ENCODE data around the gene HDHD3. TPM values are rescaled to one million over a fixed set of nuclear protein-coding genes. Genes with fewer than 3 reads are reported as not detected.

The HDHD3 gene
- total and polyA plus RNA-seq, 12 donors = 89.1 to 343 (median 194) TPM

GRCh38 chr9:113375057-113376023, 1.4 kb downstream of the HDHD3 start:
- H3K27ac ChIP-seq = peak overlapping the region; percentile 87 to 99 (median 91)

GRCh38 chr9:113373676-113374392, 3.0 kb downstream of the HDHD3 start:
- Histone ChIP-seq H3K27me3 (no peaks in the 10 kb centered on the region), H3K4me1 (replicated peaks in 1 of 2) (peaks cover 26 to 31% of the 10 kb centered on the region in 2 donors), H3K27ac (peak overlapping the region in 2 of 5 donors; percentile 36 to 68), H3K9me3 (replicated peaks in 1 of 3) (no peaks in the 10 kb centered on the region), H3K4me3 (no peak overlapping the region), H3K36me3 (replicated peaks in 1 of 2) (peaks cover 0 to 25% of the 10 kb centered on the region in 2 donors)
- 66 to 80% (median 73%) methylated on average over 10 to 24 of the region's 24 CpGs for WGBS, 4 donors
- intact Hi-C loops (cut with DNase I) = no loop called here
- peak in 2 of 7 donors; percentile 29 to 53 for DNase-seq
- no peak for TF ChIP-seq CTCF (IDR thresholded peaks at IDR 0.05)
- no peak for TF ChIP-seq POLR2A (IDR thresholded peaks at IDR 0.05)

More at GRCh38 chr9:113375057-113376023, 1.4 kb downstream of the HDHD3 start:
- intact Hi-C loops (cut with DNase I) = no loop called here
- Histone ChIP-seq H3K4me3 (peak overlapping the region in 2 of 4 donors; percentile 78 to 99), H3K9me3 (replicated peaks in 1 of 3) (no peaks in the 10 kb centered on the region), H3K4me1 (replicated peaks in 1 of 2) (peaks cover 31 to 36% of the 10 kb centered on the region in 2 donors), H3K36me3 (replicated peaks in 1 of 2) (peaks cover 0 to 25% of the 10 kb centered on the region in 2 donors), H3K27me3 (no peaks in the 10 kb centered on the region)
- WGBS, 4 donors = 47 to 66% (median 60%) methylated on average over 6 of the region's 6 CpGs
- DNase-seq = peak; percentile 51 to 87 (median 82)
- TF ChIP-seq POLR2A (IDR thresholded peaks at IDR 0.05) (peak in 1 of 2 donors; percentile 67), CTCF (IDR thresholded peaks at IDR 0.05) (no peak)

- intact Hi-C loops (cut with DNase I) = no loop called here
- H3K27ac ChIP-seq = peak overlapping the region in 2 of 5 donors; percentile 36 to 68
- no peak overlapping the region for H3K4me3 ChIP-seq
- 69 to 75% (median 74%) methylated on average over 3 of the region's 3 CpGs for WGBS, 4 donors
- no peak for DNase-seq
- no peaks in the 10 kb centered on the region for H3K27me3 ChIP-seq
- H3K9me3 ChIP-seq (replicated peaks in 1 of 3) = no peaks in the 10 kb centered on the region
- H3K36me3 ChIP-seq (replicated peaks in 1 of 2) = peaks cover 0 to 25% of the 10 kb centered on the region in 2 donors
- no peak for TF ChIP-seq POLR2A (IDR thresholded peaks at IDR 0.05)
- TF ChIP-seq CTCF (IDR thresholded peaks at IDR 0.05) = no peak
- peaks cover 23 to 28% of the 10 kb centered on the region in 2 donors for H3K4me1 ChIP-seq (replicated peaks in 1 of 2)
Measured at GRCh38 chr9:113373256-113373655, 3.5 kb downstream of the HDHD3 start.

GRCh38 chr9:113372059-113372458, 4.7 kb downstream of the HDHD3 start:
- peak overlapping the region in 3 of 5 donors; percentile 14 to 45 (median 17) for H3K27ac ChIP-seq
- H3K4me1 ChIP-seq (replicated peaks in 1 of 2) = peaks cover 22 to 23% of the 10 kb centered on the region in 2 donors
- DNase-seq = no peak
- H3K4me3 ChIP-seq = no peak overlapping the region
- 71 to 79% (median 74%) methylated on average over 4 to 5 of the region's 5 CpGs for WGBS, 4 donors
- H3K36me3 ChIP-seq (replicated peaks in 1 of 2) = peaks cover 0 to 25% of the 10 kb centered on the region in 2 donors
- no peaks in the 10 kb centered on the region for H3K27me3 ChIP-seq
- TF ChIP-seq POLR2A (IDR thresholded peaks at IDR 0.05) (no peak), CTCF (IDR thresholded peaks at IDR 0.05) (no peak)
- intact Hi-C loops (cut with DNase I) = no loop called here
- H3K9me3 ChIP-seq (replicated peaks in 1 of 3) = no peaks in the 10 kb centered on the region

Measured in adrenal gland (tissue), 12 donors.